D721Med (cell line): ENCODE data around the gene BLVRA.

Source experiments
- DNase-seq: peaks from one replicate; pipeline ENCODE4 v3.0.0; 2011; ENCODE audit warnings: low spot score; ENCODE audit not compliant: insufficient read length
- FAIRE-seq: peaks from 2 replicates; lab custom pipeline; 2011; peaks lifted over from hg19 to GRCh38; lab: Jason Lieb, UNC
- CTCF ChIP-seq: IDR thresholded peaks from 2 replicates; pipeline ENCODE4 v1.5.1; 2012; ENCODE audit warnings: mild to moderate bottlenecking, control low read depth; ENCODE audit not compliant: insufficient read depth; ENCODE audit errors: missing control alignments

Gene BLVRA

GRCh38 chr7:43752411-43752810 lies 6.1 kb upstream of the BLVRA start:
- FAIRE-seq = no peak
- DNase-seq = no peak
- no peak for TF ChIP-seq CTCF

GRCh38 chr7:43753271-43753810 lies 5.1 kb upstream of the BLVRA start:
- no peak for DNase-seq
- FAIRE-seq = no peak
- TF ChIP-seq CTCF = no peak

- no peak for DNase-seq
- no peak for TF ChIP-seq CTCF
- FAIRE-seq = no peak
These were observed 4.6 kb upstream of the BLVRA start for GRCh38 chr7:43753843-43754242.

GRCh38 chr7:43754596-43754995 lies 3.9 kb upstream of the BLVRA start:
- TF ChIP-seq CTCF = no peak
- no peak for FAIRE-seq

GRCh38 chr7:43756368-43757072 lies 2.0 kb upstream of the BLVRA start:
- no peak for FAIRE-seq
- DNase-seq = no peak
- TF ChIP-seq CTCF = no peak

More at GRCh38 chr7:43754596-43754995, 3.9 kb upstream of the BLVRA start:
- DNase-seq = no peak

GRCh38 chr7:43757073-43757720 lies 1.3 kb upstream of the BLVRA start:
- FAIRE-seq (no peak), DNase-seq (no peak)
- TF ChIP-seq CTCF = no peak
